GM12878 (cell line): Measurements from ENCODE around the gene LMCD1. TPM values are rescaled to one million over a fixed set of nuclear protein-coding genes. Genes with fewer than 3 reads are reported as not detected.

Experiments used
- ATAC-seq: fragments of 200-7000 bp; cut with Tn5 transposase; 3 replicates; pipeline ENCODE4 v1.9.1; 2020; ENCODE audit warnings: mild to moderate bottlenecking, moderate library complexity
- BruUV-seq: library from RNA; stranded (reverse); fragments of 400-500 nt; replicated peaks from 2 replicates; lab custom pipeline; 2021; lab: Mats Ljungman, UMichigan
- CTCF ChIA-PET: fragments of 300-600 bp; sonication (Branson Sonifier 250); formaldehyde crosslinking; extraction: SDS; loops from one replicate; lab custom pipeline; 2021; ENCODE audit warnings: inconsistent platforms; lab: Yijun Ruan, JAX
- POLR2A ChIA-PET: fragments of 350-600 bp; formaldehyde crosslinking; extraction: SDS; loops from one replicate; lab custom pipeline; 2021; ENCODE audit warnings: inconsistent platforms; lab: Charles Lee
- RAD21 ChIA-PET: fragments of 300-600 bp; sonication (Branson Sonifier 250); formaldehyde crosslinking; loops from one replicate; lab custom pipeline; 2023; ENCODE audit warnings: antibody characterized with exemption; ENCODE audit not compliant: unreplicated experiment; lab: Charles Lee
- SMC1A ChIA-PET: fragments of 300-600 bp; sonication (Branson Sonifier 250); formaldehyde crosslinking; loops from one replicate; lab custom pipeline; 2023; ENCODE audit not compliant: unreplicated experiment, uncharacterized antibody; lab: Charles Lee
- DNase-seq: peaks from one replicate; pipeline ENCODE4 v3.0.0-alpha.2; 2011; ENCODE audit warnings: low read depth, low spot score
- FAIRE-seq: peaks from 3 replicates; lab custom pipeline; 2011; peaks lifted over from hg19 to GRCh38; lab: Jason Lieb, UNC
- H2AFZ ChIP-seq: 2 replicates; pipeline ENCODE4 v1.6.0; 2011; ENCODE audit warnings: low read depth, low read length, control low read depth; ENCODE audit not compliant: control insufficient read depth
- H3K27ac ChIP-seq: 2 replicates; pipeline ENCODE4 v1.5.1; 2011; ENCODE audit warnings: control low read depth; ENCODE audit not compliant: control insufficient read depth, insufficient read depth
- H3K27me3 ChIP-seq, 2 experiments: replicated peaks in 1 of 2; 2 replicates each; pipeline versions ENCODE4 v1.6.0 to v1.6.1; 2011; ENCODE audit warnings: low read length in 1 of 2; ENCODE audit not compliant: control insufficient read depth in 2 of 2, insufficient read depth in 2 of 2
- H3K36me3 ChIP-seq, 2 experiments: 2 replicates each; pipeline ENCODE4 v1.5.1; 2011; ENCODE audit warnings: low read length in 1 of 2; ENCODE audit not compliant: control insufficient read depth in 2 of 2, insufficient read depth in 2 of 2
- H3K4me1 ChIP-seq: 2 replicates; pipeline ENCODE4 v1.6.1; 2011; ENCODE audit warnings: mild to moderate bottlenecking, low read length, moderate library complexity, mixed read lengths; ENCODE audit not compliant: control insufficient read depth, insufficient read depth
- H3K4me2 ChIP-seq: 2 replicates; pipeline ENCODE4 v1.6.0; 2011; ENCODE audit warnings: control low read depth; ENCODE audit not compliant: control insufficient read depth, insufficient read depth
- H3K4me3 ChIP-seq: fragments of 200-600 bp; sonication (generic); 2 replicates; pipeline ENCODE4 v1.5.1; 2016
- H3K79me2 ChIP-seq: 2 replicates; pipeline ENCODE4 v1.6.0; 2011; ENCODE audit warnings: low read length; ENCODE audit not compliant: control insufficient read depth, insufficient read depth
- H3K9ac ChIP-seq: 2 replicates; pipeline ENCODE4 v1.8.0; 2011; ENCODE audit warnings: low read length, control low read depth, mixed read lengths; ENCODE audit not compliant: control insufficient read depth, insufficient read depth
- H3K9me3 ChIP-seq: replicated peaks from 3 replicates; pipeline ENCODE4 v1.5.1; 2011; ENCODE audit warnings: mild to moderate bottlenecking, low read length; ENCODE audit not compliant: control insufficient read depth, insufficient read depth
- H4K20me1 ChIP-seq: 2 replicates; pipeline ENCODE4 v1.6.0; 2011; ENCODE audit not compliant: control insufficient read depth, insufficient read depth
- BCLAF1 ChIP-seq: fragments of 450-650 bp; IDR thresholded peaks from 2 replicates; pipeline ENCODE4 v1.6.1; 2017; ENCODE audit warnings: antibody characterized with exemption, mild to moderate bottlenecking, moderate library complexity
- CREB1 ChIP-seq: IDR thresholded peaks from 2 replicates; pipeline ENCODE4 v1.6.1; 2012; ENCODE audit warnings: low read depth, mild to moderate bottlenecking, inconsistent platforms
- FOS ChIP-seq: IDR thresholded peaks from 3 replicates; pipeline ENCODE4 v1.6.1; 2011; ENCODE audit warnings: borderline replicate concordance; ENCODE audit not compliant: insufficient read length; ENCODE audit errors: extremely low read depth
- KDM1A ChIP-seq: fragments of 200-600 bp; sonication (generic); IDR thresholded peaks from 2 replicates; pipeline ENCODE4 v1.6.1; 2016; ENCODE audit warnings: borderline replicate concordance
- SMAD1 ChIP-seq: fragments of 450-650 bp; IDR thresholded peaks from 2 replicates; pipeline ENCODE4 v1.6.1; 2018; ENCODE audit warnings: mild to moderate bottlenecking, low read depth; ENCODE audit not compliant: partially characterized antibody
- TARDBP ChIP-seq: IDR thresholded peaks from 2 replicates; pipeline ENCODE4 v1.6.1; 2016; ENCODE audit warnings: borderline replicate concordance
- ZNF687 ChIP-seq: fragments of 450-650 bp; IDR thresholded peaks from 2 replicates; pipeline ENCODE4 v1.6.1; 2017; ENCODE audit warnings: mild to moderate bottlenecking, moderate library complexity
- WGBS: methylation state at CpG from one replicate; pipeline ENCODE4 v1.1.6; 2016; ENCODE audit warnings: low lambda C conversion rate; ENCODE audit not compliant: insufficient replicate concordance, insufficient coverage; ENCODE audit errors: missing lambda C conversion rate; 5-methylcytosine and 5-hydroxymethylcytosine counted together
- in situ Hi-C: fragments of 300-500 bp; cut with MboI; formaldehyde crosslinking; loops from 9 replicates; pipeline ENCODE4 v1.14.3; 2018; ENCODE audit warnings: mixed read lengths
- intact Hi-C: fragments of 100-400 bp; cut with micrococcal nuclease; formaldehyde crosslinking; loops from one replicate; pipeline ENCODE4 v1.14.2; 2022; ENCODE audit not compliant: unreplicated experiment
- polyA plus RNA-seq, 11 experiments: library from polyadenylated mRNA; depleted of rRNA in 4 of 11; unstranded in 6 of 11; stranded (reverse) in 5 of 11; fragments of >200 nt; fragmentation: Nextera tagmentation in 4 of 11; fragmentation: Illumina TruSeq in 1 of 11; extraction: Ambion mirVana in 4 of 11; extraction: Trizol in 1 of 11; gene quantifications; 1 replicate in 1 of 11; 2 replicates in 10 of 11; pipeline versions ENCODE4 v1.2.1 to v1.2.3, GENCODE V29; 2011 to 2016; ENCODE audit warnings: inconsistent platforms in 2 of 11, missing spikeins in 2 of 11, low read depth in 1 of 11
- total RNA-seq, 4 experiments: library from RNA; depleted of rRNA in 3 of 4; stranded (reverse); fragments of >200 nt in 3 of 4; fragmentation: Illumina TruSeq in 1 of 4; extraction: Trizol in 1 of 4; gene quantifications; 2 replicates each; pipeline versions ENCODE4 v1.2.1 to v1.2.3, GENCODE V29; 2013 to 2021

The LMCD1 gene
- total and polyA plus RNA-seq, 10 of the 15 experiments (the other 5 are each of a cell fraction or from before 2014, with no cell fraction given): 0.27 to 6.4 (median 1.7) TPM

GRCh38 chr3:8574040-8574669, 72.5 kb downstream of the LMCD1 start:
- ATAC-seq: no peak
- Histone ChIP-seq H3K27me3 (no peaks in the 10 kb centered on the region), H3K4me3 (no peak overlapping the region), H3K36me3 (no peaks in the 10 kb centered on the region), H2AFZ (no peak overlapping the region), H3K9me3 (no peaks in the 10 kb centered on the region), H3K27ac (no peak overlapping the region), H3K9ac (no peak overlapping the region), H4K20me1 (no peaks in the 10 kb centered on the region), H3K4me2 (no peak overlapping the region), H3K79me2 (no peaks in the 10 kb centered on the region), H3K4me1 (peaks cover 11% of the 10 kb centered on the region)
- RAD21 ChIA-PET: no interaction called here
- WGBS: 93% methylated on average over 2 of the region's 2 CpGs
- intact Hi-C loops: no loop called here
- FAIRE-seq: no peak
- in situ Hi-C loops: no loop called here
- no peak for DNase-seq
- SMC1A ChIA-PET: interaction anchor here (0.9 to 1.6 kb wide), 3 partner anchors 31 to 89 kb away, joined by 3 to 4 read pairs (median 3); no protein-coding TSS in a partner anchor
- no peak for TF ChIP-seq TARDBP
- TF ChIP-seq SMAD1: no peak
- POLR2A ChIA-PET: no interaction called here
- CTCF ChIA-PET: interaction anchor here (1.2 to 1.5 kb wide), 2 partner anchors 13 to 69 kb away, joined by 3 to 5 read pairs; no protein-coding TSS in a partner anchor
- BruUV-seq: no TSS peak

GRCh38 chr3:8574670-8575322, 73.2 kb downstream of the LMCD1 start:
- H3K9me3 ChIP-seq: no peaks in the 10 kb centered on the region
- H3K79me2 ChIP-seq: no peaks in the 10 kb centered on the region
- ChIA-PET CTCF (interaction anchor here (1.2 to 1.5 kb wide), 2 partner anchors 14 to 69 kb away, joined by 3 to 5 read pairs; no protein-coding TSS in a partner anchor), SMC1A (interaction anchor here (0.9 to 1.6 kb wide), 2 partner anchors 84 to 89 kb away, joined by 3 to 4 read pairs; no protein-coding TSS in a partner anchor), POLR2A (interaction anchor here (0.7 kb wide), 1 partner anchor 118 kb away, joined by 3 read pairs; no protein-coding TSS in a partner anchor), RAD21 (no interaction called here)
- BruUV-seq: no TSS peak
- intact Hi-C loops: no loop called here
- H3K27ac ChIP-seq: no peak overlapping the region
- H3K4me2 ChIP-seq: no peak overlapping the region
- in situ Hi-C loops: no loop called here
- H2AFZ ChIP-seq: no peak overlapping the region
- no peak for DNase-seq
- no peaks in the 10 kb centered on the region for H3K27me3 ChIP-seq
- WGBS: 54% methylated on average over 5 of the region's 5 CpGs
- no peak for ATAC-seq
- H3K36me3 ChIP-seq: no peaks in the 10 kb centered on the region
- H3K4me3 ChIP-seq: no peak overlapping the region
- no peaks in the 10 kb centered on the region for H4K20me1 ChIP-seq
- peaks cover 16% of the 10 kb centered on the region for H3K4me1 ChIP-seq
- no peak overlapping the region for H3K9ac ChIP-seq
- no peak for FAIRE-seq
- TF ChIP-seq KDM1A (no peak), ZNF687 (no peak), CREB1 (no peak), BCLAF1 (no peak), FOS (no peak)
